Cardiac muscle cell (in vitro differentiated cells and primary cell): Measurements from ENCODE around the gene MYO5B. TPM values are rescaled to one million over a fixed set of nuclear protein-coding genes. Genes with fewer than 3 reads are reported as not detected.

Experiments used
- DNase-seq, 2 donors: peaks; one replicate each; pipeline versions ENCODE4 v3.0.0 to v3.0.0-alpha.2; 2010 to 2017; ENCODE audit warnings: low read depth in 1 of 2, low spot score in 1 of 2
- H3K27ac ChIP-seq: fragments of 200-600 bp; sonication (generic); 2 replicates; pipeline ENCODE4 v1.5.1; 2016
- H3K27me3 ChIP-seq: fragments of 200-600 bp; sonication (generic); 2 replicates; pipeline ENCODE4 v1.6.0; 2016; ENCODE audit warnings: control low read depth
- H3K36me3 ChIP-seq: fragments of 200-600 bp; sonication (generic); 2 replicates; pipeline ENCODE4 v1.5.1; 2016; ENCODE audit warnings: control low read depth
- H3K4me1 ChIP-seq: fragments of 200-600 bp; sonication (generic); 2 replicates; pipeline ENCODE4 v1.8.1; 2017; ENCODE audit warnings: low read depth, mild to moderate bottlenecking, mixed run types
- H3K4me3 ChIP-seq: fragments of 200-600 bp; sonication (generic); 2 replicates; pipeline ENCODE4 v1.5.1; 2016; ENCODE audit warnings: mild to moderate bottlenecking
- H3K9me3 ChIP-seq: fragments of 200-600 bp; sonication (generic); 2 replicates; pipeline ENCODE4 v1.5.1; 2017; ENCODE audit warnings: low read depth, mild to moderate bottlenecking, control low read depth
- polyA plus RNA-seq: library from polyadenylated mRNA; unstranded; fragments of >200 nt; fragmentation: Nextera tagmentation; extraction: Ambion mirVana; gene quantifications from 2 replicates; pipeline ENCODE4 v1.2.1, GENCODE V29; 2016
- total RNA-seq: library from RNA; depleted of rRNA; stranded (reverse); fragments of >200 nt; gene quantifications from 2 replicates; pipeline ENCODE4 v1.2.3, GENCODE V29; 2016
- TF ChIP-seq, protein P1 (sequence below): IDR thresholded peaks from 2 replicates; pipeline ENCODE4 v1.5.1; 2012; ENCODE audit warnings: low read depth, mild to moderate bottlenecking, low read length

The MYO5B gene
- total and polyA plus RNA-seq, 2 experiments from 2014 or later = 3.0 to 16.7 TPM

DNA sequence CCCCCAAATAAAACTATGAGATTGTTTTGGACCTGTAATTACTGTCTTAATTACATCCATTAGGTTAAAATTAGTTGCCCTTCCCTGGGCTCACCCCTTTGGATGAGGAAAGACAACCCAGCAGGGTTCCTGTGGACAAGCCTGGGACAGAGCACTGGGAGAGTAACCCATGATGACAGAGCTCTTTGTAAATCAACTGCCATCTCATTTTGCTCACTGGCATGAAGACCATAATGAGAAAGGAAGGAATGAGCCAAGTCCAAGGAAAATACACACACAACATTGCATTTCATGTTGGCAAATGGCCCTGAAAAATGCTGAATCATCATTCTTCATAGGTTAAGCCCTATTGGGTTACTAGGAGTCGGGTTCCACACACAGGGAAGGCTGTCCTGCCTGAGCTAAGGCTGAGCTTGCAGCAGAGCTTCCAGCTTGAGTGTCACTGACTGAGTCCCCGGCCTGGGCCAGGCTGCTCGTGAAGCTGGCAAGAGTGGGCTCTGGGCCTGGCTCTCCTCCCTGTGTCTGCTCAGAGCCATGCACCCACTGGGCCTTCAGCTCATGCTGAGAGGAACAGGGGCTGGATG is 287.5 kb downstream of the MYO5B start:
- Histone ChIP-seq H3K4me1 (no peaks in the 10 kb centered on the region), H3K27me3 (no peaks in the 10 kb centered on the region), H3K4me3 (no peak overlapping the region), H3K36me3 (no peaks in the 10 kb centered on the region), H3K27ac (no peak overlapping the region), H3K9me3 (no peaks in the 10 kb centered on the region)
- DNase-seq = peak; percentile 29 to 80
- TF ChIP-seq, protein P1, sequence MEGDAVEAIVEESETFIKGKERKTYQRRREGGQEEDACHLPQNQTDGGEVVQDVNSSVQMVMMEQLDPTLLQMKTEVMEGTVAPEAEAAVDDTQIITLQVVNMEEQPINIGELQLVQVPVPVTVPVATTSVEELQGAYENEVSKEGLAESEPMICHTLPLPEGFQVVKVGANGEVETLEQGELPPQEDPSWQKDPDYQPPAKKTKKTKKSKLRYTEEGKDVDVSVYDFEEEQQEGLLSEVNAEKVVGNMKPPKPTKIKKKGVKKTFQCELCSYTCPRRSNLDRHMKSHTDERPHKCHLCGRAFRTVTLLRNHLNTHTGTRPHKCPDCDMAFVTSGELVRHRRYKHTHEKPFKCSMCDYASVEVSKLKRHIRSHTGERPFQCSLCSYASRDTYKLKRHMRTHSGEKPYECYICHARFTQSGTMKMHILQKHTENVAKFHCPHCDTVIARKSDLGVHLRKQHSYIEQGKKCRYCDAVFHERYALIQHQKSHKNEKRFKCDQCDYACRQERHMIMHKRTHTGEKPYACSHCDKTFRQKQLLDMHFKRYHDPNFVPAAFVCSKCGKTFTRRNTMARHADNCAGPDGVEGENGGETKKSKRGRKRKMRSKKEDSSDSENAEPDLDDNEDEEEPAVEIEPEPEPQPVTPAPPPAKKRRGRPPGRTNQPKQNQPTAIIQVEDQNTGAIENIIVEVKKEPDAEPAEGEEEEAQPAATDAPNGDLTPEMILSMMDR = no peak

DNA sequence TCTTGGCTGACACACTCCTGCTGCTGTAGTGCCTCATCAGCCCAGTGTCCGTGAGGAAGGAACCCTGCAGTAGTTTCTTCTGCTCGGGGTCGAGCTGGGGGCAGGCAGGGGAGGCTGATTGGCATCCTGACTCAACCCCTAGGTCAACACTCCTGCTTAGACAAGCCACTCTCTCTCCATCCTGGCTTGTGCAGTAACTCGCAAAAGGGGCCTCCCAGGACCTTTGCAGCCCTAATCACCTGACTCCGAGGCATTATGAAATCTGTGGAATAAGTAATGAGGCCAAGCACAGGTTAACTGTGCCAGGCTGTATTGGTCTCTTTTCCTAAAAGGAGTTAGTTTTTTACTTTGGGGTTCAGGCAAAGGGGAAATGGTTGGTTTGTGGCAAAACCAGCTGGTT is 289.2 kb downstream of the MYO5B start:
- Histone ChIP-seq H3K36me3 (no peaks in the 10 kb centered on the region), H3K4me1 (no peaks in the 10 kb centered on the region), H3K9me3 (no peaks in the 10 kb centered on the region), H3K27ac (no peak overlapping the region), H3K27me3 (no peaks in the 10 kb centered on the region), H3K4me3 (no peak overlapping the region)
- no peak for DNase-seq
- TF ChIP-seq, protein P1 = no peak

DNA sequence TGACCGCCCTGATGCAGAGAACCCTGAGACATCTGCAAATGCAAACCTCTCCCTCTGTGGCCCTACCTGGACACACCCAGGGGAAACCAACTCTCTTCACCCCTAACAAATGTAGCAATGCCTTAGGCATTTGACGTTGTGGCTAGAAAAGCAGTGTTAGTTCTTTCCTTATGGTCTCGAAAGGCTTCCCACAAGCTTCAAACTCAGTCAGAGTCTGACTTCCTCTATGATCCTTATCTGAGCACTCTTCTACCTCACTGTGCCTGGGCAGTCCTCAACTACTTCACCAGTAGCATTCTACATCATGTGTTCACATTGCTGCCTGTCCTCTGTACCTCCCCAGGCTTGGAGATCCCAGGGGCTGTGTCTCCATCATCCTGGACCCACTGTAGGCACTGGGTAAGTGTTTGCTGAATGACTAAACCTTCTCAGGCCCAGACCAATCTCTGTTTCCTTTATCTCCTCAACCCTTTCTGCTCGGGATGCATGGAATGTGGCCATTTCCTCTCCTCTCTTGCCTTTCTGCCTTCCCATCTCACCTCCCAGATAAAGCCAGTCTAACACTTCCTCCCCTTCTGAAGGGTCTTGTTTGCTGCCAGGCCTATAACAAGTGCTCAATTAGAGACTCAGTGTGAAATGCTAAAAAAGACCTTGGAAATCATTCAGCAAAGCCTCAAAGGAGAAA is 289.9 kb downstream of the MYO5B start:
- Histone ChIP-seq H3K4me1 (no peaks in the 10 kb centered on the region), H3K9me3 (no peaks in the 10 kb centered on the region), H3K27ac (no peak overlapping the region), H3K4me3 (no peak overlapping the region), H3K27me3 (no peaks in the 10 kb centered on the region), H3K36me3 (no peaks in the 10 kb centered on the region)
- DNase-seq = no peak
- TF ChIP-seq, protein P1 = no peak

DNA sequence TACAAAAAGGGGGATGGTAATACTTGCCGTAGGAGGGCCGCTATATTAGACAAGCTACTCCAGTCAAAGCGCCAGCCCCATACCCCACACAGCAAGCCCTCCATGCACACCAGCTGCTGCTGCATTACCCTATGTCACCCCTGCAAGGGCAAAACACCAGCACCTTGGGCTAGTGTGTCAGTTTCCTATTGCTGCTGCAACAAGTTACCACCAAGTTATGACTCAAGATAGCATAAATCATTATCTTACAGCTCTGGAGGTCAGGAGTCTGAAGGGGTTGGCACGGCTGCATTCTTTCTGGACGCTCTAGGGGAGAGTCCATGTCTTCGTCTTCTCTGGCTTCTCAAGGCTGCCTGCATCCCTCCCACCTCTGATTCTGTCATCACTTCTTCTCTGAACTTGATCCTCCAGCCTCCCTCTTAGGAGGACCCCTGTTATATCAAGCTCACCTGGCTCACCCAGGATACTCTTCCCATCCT is 293.0 kb downstream of the MYO5B start:
- Histone ChIP-seq H3K4me1 (no peaks in the 10 kb centered on the region), H3K4me3 (no peak overlapping the region), H3K9me3 (no peaks in the 10 kb centered on the region), H3K27ac (no peak overlapping the region), H3K27me3 (no peaks in the 10 kb centered on the region), H3K36me3 (no peaks in the 10 kb centered on the region)
- DNase-seq = no peak
- TF ChIP-seq, protein P1 = no peak

DNA sequence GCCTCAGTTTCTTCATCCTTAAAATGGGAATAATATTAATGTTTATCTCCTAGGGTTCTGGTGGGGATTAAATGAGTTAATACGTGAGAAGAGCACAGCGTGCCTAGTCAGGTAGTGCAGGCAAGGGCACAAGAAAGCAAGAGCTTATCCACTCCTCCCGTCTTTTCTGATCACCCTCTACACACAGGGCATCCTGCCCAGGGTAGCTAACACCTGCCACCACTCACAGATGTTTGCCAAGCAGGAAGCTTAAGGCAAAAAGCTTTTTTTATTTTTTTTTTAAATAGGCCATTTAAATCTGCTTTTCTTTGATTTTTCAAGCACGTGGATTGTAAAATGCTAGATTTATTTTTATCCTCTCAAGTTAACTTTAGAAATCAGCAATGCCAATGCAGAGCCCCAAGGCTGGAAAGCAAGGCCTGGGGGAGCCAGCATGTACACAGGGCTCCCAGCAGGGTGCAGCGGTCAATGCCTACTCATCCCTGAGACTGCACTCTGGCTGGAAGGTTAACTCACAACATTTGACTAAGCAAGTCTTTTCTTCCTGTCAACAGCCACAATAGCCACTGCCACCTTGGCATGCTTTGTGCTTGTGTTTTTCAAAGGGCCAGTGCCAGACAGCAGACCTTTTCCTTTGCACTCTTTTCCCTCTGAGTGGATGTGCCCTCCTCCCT is 295.2 kb downstream of the MYO5B start:
- Histone ChIP-seq H3K9me3 (no peaks in the 10 kb centered on the region), H3K36me3 (no peaks in the 10 kb centered on the region), H3K27me3 (no peaks in the 10 kb centered on the region), H3K4me1 (no peaks in the 10 kb centered on the region), H3K27ac (no peak overlapping the region), H3K4me3 (no peak overlapping the region)
- TF ChIP-seq, protein P1 = peak; percentile 10
- DNase-seq = no peak
